ENCODE measurements around the gene TMEM101. TPM values are rescaled to one million over a fixed set of nuclear protein-coding genes. Genes with fewer than 3 reads are reported as not detected.
"Not testable (repeated sequence)": the region's sequence is repeated elsewhere in the genome, so short reads cannot be mapped to it uniquely, and the experiment has no call there.

The TMEM101 gene
- total RNA-seq, 1 experiment from 2014 or later, result 39.8 TPM

- Histone ChIP-seq H3K4me3 (no peak overlapping the region), H3K27ac (no peak overlapping the region), H3K36me3 (no peaks in the 10 kb centered on the region), H3K4me1 (no peaks in the 10 kb centered on the region), H3K9me3 (replicated peaks) (no peaks in the 10 kb centered on the region), H3K27me3 (peaks cover 22% of the 10 kb centered on the region)
- DNase-seq, result no peak
Measured at GRCh38 chr17:43999024-43999423, 15.7 kb downstream of the TMEM101 start.

GRCh38 chr17:43998552-43998951 is 16.2 kb downstream of the TMEM101 start:
- Histone ChIP-seq H3K27ac (no peak overlapping the region), H3K4me3 (no peak overlapping the region), H3K36me3 (no peaks in the 10 kb centered on the region), H3K9me3 (replicated peaks) (no peaks in the 10 kb centered on the region), H3K4me1 (no peaks in the 10 kb centered on the region), H3K27me3 (peaks cover 22% of the 10 kb centered on the region)
- no peak for DNase-seq

- H3K9me3 ChIP-seq (replicated peaks); H3K36me3 ChIP-seq; H3K4me3 ChIP-seq; H3K27ac ChIP-seq; DNase-seq; H3K4me1 ChIP-seq: not testable (repeated sequence)
- H3K27me3 ChIP-seq, result peaks cover 16% of the 10 kb centered on the region
Measured at GRCh38 chr17:43997180-43997579, 17.6 kb downstream of the TMEM101 start.

- Histone ChIP-seq H3K27me3 (peaks cover 16% of the 10 kb centered on the region), H3K4me1 (no peaks in the 10 kb centered on the region), H3K9me3 (replicated peaks) (no peaks in the 10 kb centered on the region), H3K27ac (no peak overlapping the region), H3K36me3 (no peaks in the 10 kb centered on the region), H3K4me3 (no peak overlapping the region)
- no peak for DNase-seq
Measured at GRCh38 chr17:43995150-43995471, 19.7 kb downstream of the TMEM101 start.

GRCh38 chr17:43994272-43995149 is 20.3 kb downstream of the TMEM101 start:
- H3K4me3 ChIP-seq, result no peak overlapping the region
- no peaks in the 10 kb centered on the region for H3K4me1 ChIP-seq
- H3K27ac ChIP-seq, result no peak overlapping the region
- peaks cover 16% of the 10 kb centered on the region for H3K27me3 ChIP-seq
- no peaks in the 10 kb centered on the region for H3K9me3 ChIP-seq (replicated peaks)
- peak; percentile 69 to 85 for DNase-seq
- no peaks in the 10 kb centered on the region for H3K36me3 ChIP-seq

- H3K27me3 ChIP-seq, result peaks cover 16% of the 10 kb centered on the region
- no peaks in the 10 kb centered on the region for H3K4me1 ChIP-seq
- no peak for DNase-seq
- no peaks in the 10 kb centered on the region for H3K9me3 ChIP-seq (replicated peaks)
- no peak overlapping the region for H3K27ac ChIP-seq
- no peaks in the 10 kb centered on the region for H3K36me3 ChIP-seq
- H3K4me3 ChIP-seq, result no peak overlapping the region
Measured at GRCh38 chr17:43992641-43993040, 22.1 kb downstream of the TMEM101 start.

- H3K4me3 ChIP-seq, result no peak overlapping the region
- no peak for DNase-seq
- H3K27me3 ChIP-seq, result peaks cover 14% of the 10 kb centered on the region; the same call in 1 of the 2 replicates
- H3K4me1 ChIP-seq, result no peaks in the 10 kb centered on the region
- H3K36me3 ChIP-seq, result no peaks in the 10 kb centered on the region
- H3K9me3 ChIP-seq (replicated peaks), result no peaks in the 10 kb centered on the region
- no peak overlapping the region for H3K27ac ChIP-seq
Measured at GRCh38 chr17:43988301-43988700, 26.5 kb downstream of the TMEM101 start.

- Histone ChIP-seq H3K27ac (no peak overlapping the region), H3K9me3 (replicated peaks) (no peaks in the 10 kb centered on the region)
- no peak for DNase-seq
Measured at GRCh38 chr17:43987131-43988021, 27.4 kb downstream of the TMEM101 start.

GRCh38 chr17:43986225-43986981 is 28.4 kb downstream of the TMEM101 start:
- H3K27me3 ChIP-seq, result peaks cover 14% of the 10 kb centered on the region; the same call in 1 of the 2 replicates
- no peaks in the 10 kb centered on the region for H3K4me1 ChIP-seq
- H3K36me3 ChIP-seq, result no peaks in the 10 kb centered on the region
- H3K9me3 ChIP-seq (replicated peaks), result no peaks in the 10 kb centered on the region
- H3K4me3 ChIP-seq, result no peak overlapping the region
- DNase-seq, result no peak
- no peak overlapping the region for H3K27ac ChIP-seq

More at GRCh38 chr17:43987131-43988021, 27.4 kb downstream of the TMEM101 start:
- H3K4me1 ChIP-seq, result no peaks in the 10 kb centered on the region
- peaks cover 14% of the 10 kb centered on the region; the same call in 1 of the 2 replicates for H3K27me3 ChIP-seq
- H3K36me3 ChIP-seq, result no peaks in the 10 kb centered on the region
- H3K4me3 ChIP-seq, result no peak overlapping the region

GRCh38 chr17:43984521-43984920 is 30.2 kb downstream of the TMEM101 start:
- no peak for DNase-seq
- no peak overlapping the region for H3K27ac ChIP-seq
- no peak overlapping the region for H3K4me3 ChIP-seq
- H3K9me3 ChIP-seq (replicated peaks), result no peaks in the 10 kb centered on the region
- H3K36me3 ChIP-seq, result no peaks in the 10 kb centered on the region
- no peaks in the 10 kb centered on the region for H3K4me1 ChIP-seq
- peaks cover 21% of the 10 kb centered on the region for H3K27me3 ChIP-seq

GRCh38 chr17:43983515-43984411 is 31.0 kb downstream of the TMEM101 start:
- Histone ChIP-seq H3K4me1 (no peaks in the 10 kb centered on the region), H3K36me3 (no peaks in the 10 kb centered on the region), H3K27me3 (peaks cover 29% of the 10 kb centered on the region), H3K4me3 (no peak overlapping the region), H3K27ac (no peak overlapping the region), H3K9me3 (replicated peaks) (no peaks in the 10 kb centered on the region)
- DNase-seq, result no peak

GRCh38 chr17:43983196-43983514 is 31.6 kb downstream of the TMEM101 start:
- H3K4me3 ChIP-seq, result no peak overlapping the region
- DNase-seq, result no peak

GRCh38 chr17:43982171-43982570 is 32.6 kb downstream of the TMEM101 start:
- peaks cover 29% of the 10 kb centered on the region for H3K27me3 ChIP-seq
- no peak overlapping the region for H3K27ac ChIP-seq
- H3K4me3 ChIP-seq, result no peak overlapping the region
- H3K4me1 ChIP-seq, result no peaks in the 10 kb centered on the region
- no peaks in the 10 kb centered on the region for H3K9me3 ChIP-seq (replicated peaks)
- DNase-seq, result no peak
- H3K36me3 ChIP-seq, result no peaks in the 10 kb centered on the region

More at GRCh38 chr17:43983196-43983514, 31.6 kb downstream of the TMEM101 start:
- Histone ChIP-seq H3K4me1 (no peaks in the 10 kb centered on the region), H3K36me3 (no peaks in the 10 kb centered on the region), H3K27ac (no peak overlapping the region), H3K27me3 (peaks cover 29% of the 10 kb centered on the region), H3K9me3 (replicated peaks) (no peaks in the 10 kb centered on the region)

GRCh38 chr17:43979671-43980070 is 35.1 kb downstream of the TMEM101 start:
- no peaks in the 10 kb centered on the region for H3K4me1 ChIP-seq
- no peak overlapping the region for H3K27ac ChIP-seq
- H3K4me3 ChIP-seq, result no peak overlapping the region
- no peak for DNase-seq
- no peaks in the 10 kb centered on the region for H3K36me3 ChIP-seq
- H3K9me3 ChIP-seq (replicated peaks), result no peaks in the 10 kb centered on the region
- peaks cover 15% of the 10 kb centered on the region for H3K27me3 ChIP-seq
